Neural progenitor cell (in vitro differentiated cells): ENCODE measurements around the gene AK1.

Source experiments
- CTCF ChIP-seq: fragments of 200-600 bp; sonication (generic); IDR thresholded peaks from 2 replicates; pipeline ENCODE4 v1.5.1; 2017; ENCODE audit warnings: antibody characterized with exemption, mild to moderate bottlenecking
- EZH2 ChIP-seq: fragments of 200-600 bp; sonication (generic); IDR thresholded peaks from 2 replicates; pipeline ENCODE4 v1.6.1; 2017; ENCODE audit warnings: antibody characterized with exemption, mild to moderate bottlenecking, moderate library complexity

- TF ChIP-seq CTCF (no peak), EZH2 (no peak)
Observed at GRCh38 chr9:127870887-127871286, 6.6 kb downstream of the AK1 start.
